ENCODE results near the gene MAST4. TPM values are rescaled to one million over a fixed set of nuclear protein-coding genes. Genes with fewer than 3 reads are reported as not detected.

Gene MAST4
- total RNA-seq, 1 donor from 2014 or later = 19.1 TPM

DNA sequence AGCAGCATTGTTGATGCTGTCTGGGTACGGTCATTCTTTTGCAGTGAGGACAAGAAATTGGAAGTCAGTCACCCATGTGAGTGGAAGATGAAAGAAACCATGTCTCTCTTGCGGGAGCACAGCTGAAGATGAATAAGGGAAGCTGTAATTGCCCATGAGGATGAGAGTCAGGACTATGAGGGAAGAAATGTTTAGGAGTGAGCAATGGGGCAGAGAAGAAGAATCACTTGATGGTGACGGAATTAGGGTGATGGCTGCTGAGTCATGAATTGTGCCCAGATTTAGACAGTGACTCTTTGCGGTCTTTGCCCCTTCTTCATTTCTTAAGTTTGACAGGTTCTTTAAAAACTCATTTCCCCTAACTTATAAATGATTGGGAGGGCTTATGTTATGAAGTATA lies 183.3 kb downstream of the MAST4 start:
- no peaks in the 10 kb centered on the region for H3K27me3 ChIP-seq (ENCODE audit: control insufficient read depth, insufficient read depth, low read length)
- peak; percentile 31 for DNase-seq (ENCODE audit: low read depth)
- TF ChIP-seq, protein P1, sequence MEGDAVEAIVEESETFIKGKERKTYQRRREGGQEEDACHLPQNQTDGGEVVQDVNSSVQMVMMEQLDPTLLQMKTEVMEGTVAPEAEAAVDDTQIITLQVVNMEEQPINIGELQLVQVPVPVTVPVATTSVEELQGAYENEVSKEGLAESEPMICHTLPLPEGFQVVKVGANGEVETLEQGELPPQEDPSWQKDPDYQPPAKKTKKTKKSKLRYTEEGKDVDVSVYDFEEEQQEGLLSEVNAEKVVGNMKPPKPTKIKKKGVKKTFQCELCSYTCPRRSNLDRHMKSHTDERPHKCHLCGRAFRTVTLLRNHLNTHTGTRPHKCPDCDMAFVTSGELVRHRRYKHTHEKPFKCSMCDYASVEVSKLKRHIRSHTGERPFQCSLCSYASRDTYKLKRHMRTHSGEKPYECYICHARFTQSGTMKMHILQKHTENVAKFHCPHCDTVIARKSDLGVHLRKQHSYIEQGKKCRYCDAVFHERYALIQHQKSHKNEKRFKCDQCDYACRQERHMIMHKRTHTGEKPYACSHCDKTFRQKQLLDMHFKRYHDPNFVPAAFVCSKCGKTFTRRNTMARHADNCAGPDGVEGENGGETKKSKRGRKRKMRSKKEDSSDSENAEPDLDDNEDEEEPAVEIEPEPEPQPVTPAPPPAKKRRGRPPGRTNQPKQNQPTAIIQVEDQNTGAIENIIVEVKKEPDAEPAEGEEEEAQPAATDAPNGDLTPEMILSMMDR (IDR thresholded peaks at IDR 0.05; ENCODE audit: insufficient read depth, low read length, poor library complexity, severe bottlenecking) = no peak
- no peak overlapping the region for H3K4me3 ChIP-seq (ENCODE audit: low read depth, low read length)
- H3K36me3 ChIP-seq (ENCODE audit: control insufficient read depth, insufficient read depth, low read length) = no peaks in the 10 kb centered on the region

DNA sequence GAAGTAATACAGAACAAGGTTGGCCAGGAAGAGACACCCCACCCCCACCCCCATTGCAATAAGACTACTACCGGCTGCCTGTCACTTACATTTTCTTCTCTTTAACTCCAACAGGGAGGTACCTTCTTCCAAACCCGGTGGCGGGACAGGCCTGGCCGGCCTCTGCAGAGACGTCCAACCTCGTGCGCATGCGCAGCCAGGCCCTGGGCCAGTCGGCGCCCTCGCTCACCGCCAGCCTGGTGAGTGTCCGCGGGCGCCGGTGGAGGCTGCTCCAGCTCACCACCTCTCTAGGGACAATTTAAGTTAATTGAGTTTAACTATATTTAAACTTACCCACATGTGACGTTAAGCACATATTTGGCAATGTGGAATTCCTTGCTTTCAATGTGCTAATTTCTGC lies 192.4 kb downstream of the MAST4 start:
- DNase-seq (ENCODE audit: low read depth) = no peak
- TF ChIP-seq, protein P1 (IDR thresholded peaks at IDR 0.05; ENCODE audit: insufficient read depth, low read length, poor library complexity, severe bottlenecking) = no peak
- H3K36me3 ChIP-seq (ENCODE audit: control insufficient read depth, insufficient read depth, low read length) = no peaks in the 10 kb centered on the region
- no peaks in the 10 kb centered on the region for H3K27me3 ChIP-seq (ENCODE audit: control insufficient read depth, insufficient read depth, low read length)
- H3K4me3 ChIP-seq (ENCODE audit: low read depth, low read length) = no peak overlapping the region

DNA sequence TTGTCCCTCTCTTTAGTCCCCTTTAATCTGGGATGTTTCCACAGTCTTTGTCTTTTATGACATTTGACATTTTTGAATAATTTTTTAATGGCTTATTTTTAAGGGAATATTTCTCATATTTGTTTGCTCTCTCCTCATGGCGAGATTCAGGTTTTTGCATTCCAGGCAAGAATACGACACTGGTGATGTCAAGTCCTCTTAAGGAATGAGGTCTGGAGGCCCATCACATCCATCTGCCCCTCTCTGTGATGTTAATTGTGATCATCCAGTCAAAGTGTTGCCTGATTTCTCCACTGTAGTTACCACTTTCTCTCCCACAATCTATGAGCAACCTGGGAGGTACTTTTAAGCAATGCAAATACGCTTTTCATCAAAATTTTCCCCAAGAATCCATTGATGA lies 193.2 kb downstream of the MAST4 start:
- H3K4me3 ChIP-seq (ENCODE audit: low read depth, low read length) = no peak overlapping the region
- TF ChIP-seq, protein P1 (IDR thresholded peaks at IDR 0.05; ENCODE audit: insufficient read depth, low read length, poor library complexity, severe bottlenecking) = no peak
- no peaks in the 10 kb centered on the region for H3K36me3 ChIP-seq (ENCODE audit: control insufficient read depth, insufficient read depth, low read length)
- no peak for DNase-seq (ENCODE audit: low read depth)
- no peaks in the 10 kb centered on the region for H3K27me3 ChIP-seq (ENCODE audit: control insufficient read depth, insufficient read depth, low read length)

DNA sequence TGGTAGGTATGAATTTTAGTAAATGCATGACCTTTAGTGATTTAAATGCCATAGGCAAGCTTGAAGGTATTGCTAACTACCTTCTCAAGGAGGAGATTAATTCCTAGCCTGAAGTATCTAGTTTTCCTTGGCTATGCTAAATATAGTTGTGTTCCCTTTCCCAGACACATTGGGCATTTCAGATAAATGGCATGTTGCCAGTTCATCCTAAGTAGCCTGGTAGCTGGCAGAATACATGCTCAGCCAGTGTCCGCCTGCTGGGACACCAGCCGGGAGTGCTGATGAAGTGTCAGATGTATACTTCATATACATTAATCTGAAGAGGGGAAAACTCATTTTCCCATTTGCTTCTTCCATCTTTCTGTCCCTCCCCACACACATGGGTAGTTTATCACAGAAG lies 196.9 kb downstream of the MAST4 start:
- TF ChIP-seq, protein P1 (IDR thresholded peaks at IDR 0.05; ENCODE audit: insufficient read depth, low read length, poor library complexity, severe bottlenecking) = no peak
- Histone ChIP-seq H3K27me3 (ENCODE audit: control insufficient read depth, insufficient read depth, low read length) (no peaks in the 10 kb centered on the region), H3K4me3 (ENCODE audit: low read depth, low read length) (no peak overlapping the region), H3K36me3 (ENCODE audit: control insufficient read depth, insufficient read depth, low read length) (no peaks in the 10 kb centered on the region)
- DNase-seq (ENCODE audit: low read depth) = no peak

DNA sequence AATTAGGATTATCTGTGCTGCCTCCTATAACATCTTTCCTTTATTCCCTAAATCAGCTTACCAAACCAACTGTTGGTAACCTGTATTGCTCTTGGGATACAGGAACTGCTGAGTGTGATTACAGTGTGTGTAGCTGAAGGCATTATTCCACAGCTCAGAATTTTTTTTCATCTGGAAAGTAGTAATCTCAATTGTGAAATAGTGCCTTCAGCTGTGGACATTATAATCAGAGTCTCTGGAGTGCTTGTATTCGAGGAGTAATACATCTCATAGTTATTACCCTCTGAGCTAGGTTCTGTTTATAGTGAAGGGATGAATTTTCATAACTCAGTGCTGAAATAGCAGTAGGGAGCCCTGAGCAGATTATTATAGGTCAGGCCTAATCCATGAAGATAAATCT lies 199.5 kb downstream of the MAST4 start:
- TF ChIP-seq, protein P1 (IDR thresholded peaks at IDR 0.05; ENCODE audit: insufficient read depth, low read length, poor library complexity, severe bottlenecking) = no peak
- Histone ChIP-seq H3K27me3 (ENCODE audit: control insufficient read depth, insufficient read depth, low read length) (no peaks in the 10 kb centered on the region), H3K4me3 (ENCODE audit: low read depth, low read length) (no peak overlapping the region), H3K36me3 (ENCODE audit: control insufficient read depth, insufficient read depth, low read length) (no peaks in the 10 kb centered on the region)
- DNase-seq (ENCODE audit: low read depth) = no peak

Data from kidney epithelial cell (primary cell).